Keratinocyte (primary cell): ENCODE data around the gene SMNDC1. TPM values are rescaled to one million over a fixed set of nuclear protein-coding genes. Genes with fewer than 3 reads are reported as not detected.

Experiments
- DNase-seq: peaks from one replicate; pipeline ENCODE4 v3.0.0-alpha.2; 2011; ENCODE audit warnings: low read depth, missing footprints, low spot score
- FAIRE-seq: peaks from 2 replicates; lab custom pipeline; 2011; peaks lifted over from hg19 to GRCh38; lab: Jason Lieb, UNC
- H2AFZ ChIP-seq: 2 replicates; pipeline ENCODE4 v1.6.0; 2012; ENCODE audit warnings: low read length, control low read depth, inconsistent platforms; ENCODE audit not compliant: control insufficient read depth
- H3K27ac ChIP-seq: 2 replicates; pipeline ENCODE4 v1.5.1; 2011; ENCODE audit warnings: low read length; ENCODE audit not compliant: control insufficient read depth, insufficient read depth
- H3K27me3 ChIP-seq: 3 replicates; pipeline ENCODE4 v1.6.0; 2011; ENCODE audit warnings: low read length; ENCODE audit not compliant: control insufficient read depth, insufficient read depth; ENCODE audit errors: extremely low read depth
- H3K36me3 ChIP-seq, 2 experiments: 2 replicates in 1 of 2; 3 replicates in 1 of 2; pipeline ENCODE4 v1.5.1; 2011; ENCODE audit warnings: low read length in 2 of 2, mild to moderate bottlenecking in 1 of 2; ENCODE audit not compliant: control insufficient read depth in 2 of 2, insufficient read depth in 2 of 2; ENCODE audit errors: extremely low read depth in 1 of 2
- H3K4me1 ChIP-seq: 3 replicates; pipeline ENCODE4 v1.5.1; 2011; ENCODE audit warnings: low read length; ENCODE audit not compliant: control insufficient read depth, insufficient read depth; ENCODE audit errors: extremely low read depth
- H3K4me2 ChIP-seq: 3 replicates; pipeline ENCODE4 v1.6.0; 2011; ENCODE audit warnings: low read depth, low read length; ENCODE audit not compliant: control insufficient read depth, insufficient read depth; ENCODE audit errors: extremely low read depth
- H3K4me3 ChIP-seq, 3 experiments: fragments of 200-600 bp in 1 of 3; sonication (generic) in 1 of 3; 2 replicates in 2 of 3; 3 replicates in 1 of 3; pipeline ENCODE4 v1.5.1; 2011 to 2016; ENCODE audit warnings: low read length in 3 of 3, mild to moderate bottlenecking in 3 of 3, control low read depth in 2 of 3, inconsistent platforms in 1 of 3, low read depth in 1 of 3, mixed read lengths in 1 of 3, mixed run types in 1 of 3, moderate library complexity in 1 of 3; ENCODE audit not compliant: control insufficient read depth in 2 of 3, insufficient read depth in 2 of 3; ENCODE audit errors: extremely low read depth in 1 of 3
- H3K79me2 ChIP-seq: 2 replicates; pipeline ENCODE4 v1.6.0; 2012; ENCODE audit warnings: low read length; ENCODE audit not compliant: control insufficient read depth, insufficient read depth
- H3K9ac ChIP-seq: 3 replicates; pipeline ENCODE4 v1.6.0; 2011; ENCODE audit warnings: low read length; ENCODE audit not compliant: control insufficient read depth, insufficient read depth; ENCODE audit errors: extremely low read depth
- H3K9me1 ChIP-seq: 3 replicates; pipeline ENCODE4 v1.6.0; 2011; ENCODE audit warnings: low read length; ENCODE audit not compliant: control insufficient read depth, insufficient read depth; ENCODE audit errors: extremely low read depth
- H3K9me3 ChIP-seq: 2 replicates; pipeline ENCODE4 v1.5.1; 2012; ENCODE audit warnings: low read depth, low read length; ENCODE audit not compliant: control insufficient read depth
- H4K20me1 ChIP-seq: 3 replicates; pipeline ENCODE4 v1.6.0; 2011; ENCODE audit warnings: low read length; ENCODE audit not compliant: control insufficient read depth, insufficient read depth; ENCODE audit errors: extremely low read depth
- EZH2 ChIP-seq: IDR thresholded peaks from one replicate; pipeline ENCODE4 v1.6.1; 2012; ENCODE audit warnings: inconsistent platforms, mild to moderate bottlenecking, low read length, moderate library complexity
- dilution Hi-C: fragments of 300-500 bp; cut with MboI; formaldehyde crosslinking; loops from one replicate; pipeline ENCODE4 v1.7.0; 2020; ENCODE audit warnings: low sequenced_read_pairs; ENCODE audit not compliant: extremely low pct_ligation_motif_present
- polyA plus RNA-seq, 5 experiments: library from polyadenylated mRNA; depleted of rRNA in 3 of 5; stranded (reverse) in 3 of 5; stranded (forward) in 1 of 5; unstranded in 1 of 5; fragments of >200 nt; gene quantifications; 1 replicate in 1 of 5; 2 replicates in 3 of 5; 3 replicates in 1 of 5; pipeline versions ENCODE4 v1.2.1 to v1.2.3, GENCODE V29; 2011 to 2012; ENCODE audit warnings: missing spikeins in 2 of 5, low read depth in 1 of 5, low replicate concordance in 1 of 5
- TF ChIP-seq, protein P1 (sequence below), 3 experiments: IDR thresholded peaks in 1 of 3; conservative IDR thresholded peaks in 1 of 3; optimal IDR thresholded peaks in 1 of 3; 2 replicates in 2 of 3; 3 replicates in 1 of 3; pipeline versions ENCODE3 to v1.5.1; 2011; ENCODE audit warnings: low read length in 3 of 3, mild to moderate bottlenecking in 3 of 3, moderate library complexity in 2 of 3, control low read depth in 1 of 3, inconsistent platforms in 1 of 3; ENCODE audit not compliant: insufficient read depth in 2 of 3; ENCODE audit errors: extremely low read depth in 1 of 3

SMNDC1 gene
- polyA plus RNA-seq, 1 donor (not counting 4 experiments of a cell fraction or from before 2014, with no cell fraction given), result 19.8 TPM

GRCh38 chr10:110265573-110266193, 39.0 kb downstream of the SMNDC1 start:
- Histone ChIP-seq H3K9me1 (no peaks in the 10 kb centered on the region), H3K9me3 (no peaks in the 10 kb centered on the region), H3K79me2 (no peaks in the 10 kb centered on the region), H3K4me1 (no peaks in the 10 kb centered on the region), H3K4me3 (no peak overlapping the region), H3K9ac (no peak overlapping the region), H2AFZ (no peak overlapping the region), H4K20me1 (no peaks in the 10 kb centered on the region), H3K4me2 (no peak overlapping the region), H3K27me3 (no peaks in the 10 kb centered on the region), H3K36me3 (no peaks in the 10 kb centered on the region), H3K27ac (no peak overlapping the region)
- no peak for FAIRE-seq
- dilution Hi-C loops, result no loop called here
- no peak for TF ChIP-seq EZH2
- TF ChIP-seq, protein P1, sequence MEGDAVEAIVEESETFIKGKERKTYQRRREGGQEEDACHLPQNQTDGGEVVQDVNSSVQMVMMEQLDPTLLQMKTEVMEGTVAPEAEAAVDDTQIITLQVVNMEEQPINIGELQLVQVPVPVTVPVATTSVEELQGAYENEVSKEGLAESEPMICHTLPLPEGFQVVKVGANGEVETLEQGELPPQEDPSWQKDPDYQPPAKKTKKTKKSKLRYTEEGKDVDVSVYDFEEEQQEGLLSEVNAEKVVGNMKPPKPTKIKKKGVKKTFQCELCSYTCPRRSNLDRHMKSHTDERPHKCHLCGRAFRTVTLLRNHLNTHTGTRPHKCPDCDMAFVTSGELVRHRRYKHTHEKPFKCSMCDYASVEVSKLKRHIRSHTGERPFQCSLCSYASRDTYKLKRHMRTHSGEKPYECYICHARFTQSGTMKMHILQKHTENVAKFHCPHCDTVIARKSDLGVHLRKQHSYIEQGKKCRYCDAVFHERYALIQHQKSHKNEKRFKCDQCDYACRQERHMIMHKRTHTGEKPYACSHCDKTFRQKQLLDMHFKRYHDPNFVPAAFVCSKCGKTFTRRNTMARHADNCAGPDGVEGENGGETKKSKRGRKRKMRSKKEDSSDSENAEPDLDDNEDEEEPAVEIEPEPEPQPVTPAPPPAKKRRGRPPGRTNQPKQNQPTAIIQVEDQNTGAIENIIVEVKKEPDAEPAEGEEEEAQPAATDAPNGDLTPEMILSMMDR (optimal IDR thresholded peaks at IDR 0.05 in 1 of 3, IDR thresholded peaks at IDR 0.05 in 1 of 3, conservative IDR thresholded peaks at IDR 0.05 in 1 of 3; ENCODE audit: extremely low read depth in 1 of 3, insufficient read depth in 2 of 3, low read length in 3 of 3), result no peak
- DNase-seq, result no peak

- H3K9me3 ChIP-seq, result no peaks in the 10 kb centered on the region
- no peaks in the 10 kb centered on the region for H3K9me1 ChIP-seq
- no peak overlapping the region for H2AFZ ChIP-seq
- FAIRE-seq, result no peak
- no peak for TF ChIP-seq EZH2
- TF ChIP-seq, protein P1 (optimal IDR thresholded peaks at IDR 0.05 in 1 of 3, IDR thresholded peaks at IDR 0.05 in 1 of 3, conservative IDR thresholded peaks at IDR 0.05 in 1 of 3; ENCODE audit: extremely low read depth in 1 of 3, insufficient read depth in 2 of 3, low read length in 3 of 3), result no peak
- H4K20me1 ChIP-seq, result no peaks in the 10 kb centered on the region
- no peak overlapping the region for H3K4me2 ChIP-seq
- H3K36me3 ChIP-seq, result no peaks in the 10 kb centered on the region
- H3K9ac ChIP-seq, result no peak overlapping the region
- dilution Hi-C loops, result no loop called here
- no peaks in the 10 kb centered on the region for H3K4me1 ChIP-seq
- no peaks in the 10 kb centered on the region for H3K79me2 ChIP-seq
- no peaks in the 10 kb centered on the region for H3K27me3 ChIP-seq
- no peak overlapping the region for H3K27ac ChIP-seq
- no peak for DNase-seq
- no peak overlapping the region for H3K4me3 ChIP-seq
These were observed 41.6 kb downstream of the SMNDC1 start for GRCh38 chr10:110263164-110263563.
